ENCODE measurements around the gene SOHLH1.

SOHLH1 gene

DNA sequence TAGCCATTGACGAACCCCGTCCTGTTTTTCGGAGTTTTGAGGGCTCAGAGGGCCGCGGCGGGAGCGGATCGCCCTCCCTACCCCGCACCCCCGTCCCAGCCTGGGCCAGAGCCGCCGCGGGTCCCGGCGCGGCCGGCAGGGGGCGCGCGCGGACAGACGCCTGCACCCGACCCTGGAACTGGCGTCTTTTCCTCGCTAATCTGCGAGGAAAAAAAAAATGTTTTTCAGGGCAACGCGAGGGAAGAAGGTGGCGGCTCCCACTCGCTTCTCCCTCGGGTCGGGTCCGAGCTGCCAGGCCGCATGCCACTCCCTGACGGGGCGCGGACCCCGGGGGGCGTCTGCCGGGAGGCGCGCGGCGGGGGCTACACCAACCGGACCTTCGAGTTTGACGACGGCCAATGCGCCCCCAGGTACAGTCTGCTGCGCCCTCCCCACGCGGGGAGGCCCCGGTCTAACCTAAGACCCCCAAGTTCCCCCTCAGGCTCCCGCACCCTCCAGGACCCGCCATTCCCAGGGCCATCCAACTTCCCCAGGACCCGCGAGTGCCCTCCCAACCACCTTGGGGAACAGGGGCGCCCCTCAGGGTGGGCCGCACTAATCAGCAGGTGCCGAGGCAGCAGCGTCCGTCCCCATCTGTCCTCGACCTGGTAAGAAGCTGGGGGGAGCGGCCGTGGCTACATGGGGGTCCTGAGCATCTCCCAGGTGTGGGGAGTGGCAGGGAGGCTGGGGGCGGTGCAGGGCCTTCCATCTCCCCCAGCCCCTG, 2.9 kb upstream of the SOHLH1 start, which contains the start of gene KCNT1:
KCNT1 (plus strand) TSS at position 227 of the 763 bp plus-strand sequence; CDS start at position 301, 74 bp downstream.
- peak within 1 kb of the TSS; percentile 56 for H3K9ac ChIP-seq (ENCODE audit: low read depth, low read length)
- H3K9me3 ChIP-seq (ENCODE audit: control insufficient read depth, insufficient read depth, low read length), result no peaks in the 10 kb centered on the region
- no peaks in the 10 kb centered on the region for H3K36me3 ChIP-seq (ENCODE audit: insufficient read depth, low read length)
- H3K4me1 ChIP-seq (ENCODE audit: insufficient read depth, low read length), result no peaks in the 10 kb centered on the region

DNA sequence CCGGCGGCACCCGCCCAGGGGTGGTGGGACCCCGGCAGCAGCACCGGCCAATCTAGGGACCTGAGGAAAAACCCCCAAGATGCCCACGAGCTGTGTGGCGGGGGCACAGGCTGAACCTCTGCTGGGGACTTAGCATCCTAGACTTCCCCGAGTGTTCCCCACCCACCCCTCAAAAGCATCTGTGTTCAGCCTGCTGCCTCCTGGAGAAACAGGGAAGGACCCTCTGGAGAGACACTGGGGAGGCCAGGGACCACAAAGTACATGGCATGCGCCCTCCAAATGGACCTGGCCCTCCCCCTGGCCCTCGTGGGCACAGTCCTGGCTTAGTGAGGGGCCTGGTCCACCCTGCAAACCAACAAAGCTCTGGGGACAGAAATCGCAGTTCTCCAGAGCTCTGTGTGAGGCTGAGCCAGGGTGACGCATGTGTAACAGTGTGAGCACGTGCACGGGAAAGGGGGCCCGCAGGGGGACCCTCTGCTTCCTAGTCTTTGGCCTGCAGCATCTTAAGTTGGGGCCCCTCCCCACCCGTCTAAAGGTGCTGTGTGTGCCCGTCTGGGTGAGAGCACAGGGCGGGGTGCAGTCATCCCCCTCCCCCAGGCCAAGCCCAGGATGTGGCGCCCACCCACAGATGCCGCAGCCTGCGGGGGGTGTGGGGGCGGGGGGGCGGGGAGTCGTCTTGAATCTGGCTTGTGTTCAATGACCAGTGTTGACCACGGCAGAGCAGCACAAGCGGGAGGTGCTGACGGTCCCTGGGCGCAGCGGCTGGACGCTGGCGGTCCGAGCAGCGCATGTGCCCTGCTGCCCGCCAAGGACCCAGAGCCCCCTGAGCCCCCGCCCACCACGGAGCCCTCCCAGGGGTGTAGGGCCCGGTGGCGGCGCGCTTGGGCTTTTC, 2.0 kb upstream of the SOHLH1 start:
- H3K9me3 ChIP-seq (ENCODE audit: control insufficient read depth, insufficient read depth, low read length), result no peaks in the 10 kb centered on the region
- no peaks in the 10 kb centered on the region for H3K4me1 ChIP-seq (ENCODE audit: insufficient read depth, low read length)
- no peaks in the 10 kb centered on the region for H3K36me3 ChIP-seq (ENCODE audit: insufficient read depth, low read length)
- H3K9ac ChIP-seq (ENCODE audit: low read depth, low read length), result peak overlapping the region; percentile 56

DNA sequence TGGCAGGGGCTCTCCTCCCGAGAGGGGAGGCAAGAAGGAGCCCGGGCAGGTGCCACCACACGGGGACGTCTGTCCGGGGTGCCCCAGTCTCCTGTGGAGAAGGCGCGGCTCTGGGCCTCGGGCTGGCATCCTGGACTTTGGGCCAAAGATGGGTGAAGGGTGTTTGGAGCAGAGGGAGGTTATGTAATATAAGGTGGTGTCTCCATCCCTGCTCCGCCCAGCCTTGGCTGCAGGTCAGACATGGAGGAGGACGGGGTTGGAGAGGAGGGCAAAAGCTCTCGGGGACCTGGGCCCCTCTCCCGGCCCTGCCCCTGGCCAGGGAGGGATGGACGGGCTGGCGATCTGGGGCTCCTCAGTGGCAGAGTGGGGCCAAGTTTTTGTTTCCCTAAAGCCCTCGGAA, 1.2 kb upstream of the SOHLH1 start:
- Histone ChIP-seq H3K9me3 (ENCODE audit: control insufficient read depth, insufficient read depth, low read length) (no peaks in the 10 kb centered on the region), H3K9ac (ENCODE audit: low read depth, low read length) (no peak overlapping the region), H3K36me3 (ENCODE audit: insufficient read depth, low read length) (no peaks in the 10 kb centered on the region), H3K4me1 (ENCODE audit: insufficient read depth, low read length) (no peaks in the 10 kb centered on the region)

DNA sequence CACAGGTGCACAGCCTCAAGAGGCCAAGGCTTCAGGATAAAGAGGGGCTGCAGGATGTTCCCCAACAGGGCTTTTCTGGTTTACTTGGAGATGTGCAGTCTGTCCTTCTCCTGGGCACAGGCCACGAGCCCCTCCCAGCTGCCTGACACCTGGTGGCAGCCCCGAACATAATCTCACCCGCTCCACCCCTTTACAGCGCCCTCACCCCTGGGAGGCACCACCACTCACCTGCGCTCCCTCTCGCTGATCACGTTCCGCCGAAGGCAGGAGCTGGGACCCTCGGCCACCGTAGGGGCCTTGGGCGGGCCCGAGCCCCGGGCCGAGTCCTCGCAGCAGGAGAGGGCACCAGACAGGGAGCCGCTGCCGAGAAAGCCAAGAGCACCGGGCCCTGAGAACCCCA, 514 bp downstream of the SOHLH1 start:
- no peaks in the 10 kb centered on the region for H3K36me3 ChIP-seq (ENCODE audit: insufficient read depth, low read length)
- no peaks in the 10 kb centered on the region for H3K4me1 ChIP-seq (ENCODE audit: insufficient read depth, low read length)
- H3K9me3 ChIP-seq (ENCODE audit: control insufficient read depth, insufficient read depth, low read length), result no peaks in the 10 kb centered on the region
- no peak overlapping the region for H3K9ac ChIP-seq (ENCODE audit: low read depth, low read length)

DNA sequence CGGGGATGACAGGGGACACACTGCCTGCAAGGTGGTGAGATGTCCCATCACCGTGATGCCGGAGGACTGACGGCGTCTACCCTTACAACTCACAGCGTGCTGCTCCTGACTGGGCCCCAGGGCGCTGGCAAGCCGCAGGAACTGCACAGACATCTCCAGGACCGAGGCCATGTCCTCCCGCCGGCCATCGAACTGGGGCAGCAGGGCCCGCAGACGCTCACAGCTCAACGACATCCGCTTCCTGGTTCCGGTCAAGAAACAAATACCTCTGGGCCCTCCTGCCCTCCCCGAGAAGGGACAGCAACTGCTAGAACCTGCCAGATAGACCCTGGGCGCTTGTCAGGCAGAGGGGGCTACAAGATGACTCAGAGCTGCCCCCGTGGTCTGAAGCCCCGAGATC, 1.0 kb downstream of the SOHLH1 start:
- no peaks in the 10 kb centered on the region for H3K36me3 ChIP-seq (ENCODE audit: insufficient read depth, low read length)
- no peak overlapping the region for H3K9ac ChIP-seq (ENCODE audit: low read depth, low read length)
- H3K9me3 ChIP-seq (ENCODE audit: control insufficient read depth, insufficient read depth, low read length), result no peaks in the 10 kb centered on the region
- no peaks in the 10 kb centered on the region for H3K4me1 ChIP-seq (ENCODE audit: insufficient read depth, low read length)

DNA sequence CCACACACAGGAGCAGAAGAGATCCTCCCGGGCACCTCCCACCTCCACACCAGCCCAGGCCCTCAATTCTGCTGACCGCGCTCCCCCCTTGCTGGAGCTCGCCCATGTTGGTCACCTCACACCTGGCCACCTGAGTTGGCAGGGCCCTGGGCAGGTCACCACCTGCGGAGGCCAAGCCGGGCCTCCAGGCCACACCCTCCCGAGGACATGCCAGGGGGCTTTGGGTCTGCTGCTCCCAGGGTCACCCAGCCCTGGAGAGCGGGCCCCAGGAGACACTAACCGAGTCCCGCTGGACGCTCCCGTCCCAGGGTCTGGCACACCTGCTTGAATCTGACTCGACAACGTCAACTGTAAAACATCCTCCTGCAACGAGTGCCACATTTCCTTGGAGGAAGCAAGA, 2.1 kb downstream of the SOHLH1 start:
- Histone ChIP-seq H3K9me3 (ENCODE audit: control insufficient read depth, insufficient read depth, low read length) (no peaks in the 10 kb centered on the region), H3K9ac (ENCODE audit: low read depth, low read length) (no peak overlapping the region), H3K36me3 (ENCODE audit: insufficient read depth, low read length) (no peaks in the 10 kb centered on the region)

DNA sequence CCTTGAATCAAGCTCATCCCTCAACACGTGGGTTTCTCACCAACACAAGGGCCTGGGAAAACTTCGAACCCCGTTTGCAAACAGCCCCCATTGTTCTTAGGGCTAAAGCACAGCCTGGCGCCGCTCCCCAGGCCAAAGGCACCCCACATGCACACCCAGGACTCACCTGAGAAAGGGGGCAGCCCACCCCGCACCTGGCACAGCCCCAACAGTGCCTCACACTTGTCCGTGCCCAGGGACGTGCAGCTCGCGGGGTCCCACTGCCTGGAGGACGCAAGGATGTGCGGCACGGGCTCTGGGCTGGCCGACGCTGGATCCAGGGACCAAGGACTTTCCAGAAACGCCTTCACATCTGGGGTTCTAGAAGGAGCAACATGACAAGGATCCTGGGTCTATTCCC, 2.8 kb downstream of the SOHLH1 start:
- H3K4me1 ChIP-seq (ENCODE audit: insufficient read depth, low read length), result no peaks in the 10 kb centered on the region
- H3K9me3 ChIP-seq (ENCODE audit: control insufficient read depth, insufficient read depth, low read length), result no peaks in the 10 kb centered on the region
- H3K9ac ChIP-seq (ENCODE audit: low read depth, low read length), result no peak overlapping the region
- H3K36me3 ChIP-seq (ENCODE audit: insufficient read depth, low read length), result no peaks in the 10 kb centered on the region

More for the DNA sequence above, 2.1 kb downstream of the SOHLH1 start:
- no peaks in the 10 kb centered on the region for H3K4me1 ChIP-seq (ENCODE audit: insufficient read depth, low read length)

DNA sequence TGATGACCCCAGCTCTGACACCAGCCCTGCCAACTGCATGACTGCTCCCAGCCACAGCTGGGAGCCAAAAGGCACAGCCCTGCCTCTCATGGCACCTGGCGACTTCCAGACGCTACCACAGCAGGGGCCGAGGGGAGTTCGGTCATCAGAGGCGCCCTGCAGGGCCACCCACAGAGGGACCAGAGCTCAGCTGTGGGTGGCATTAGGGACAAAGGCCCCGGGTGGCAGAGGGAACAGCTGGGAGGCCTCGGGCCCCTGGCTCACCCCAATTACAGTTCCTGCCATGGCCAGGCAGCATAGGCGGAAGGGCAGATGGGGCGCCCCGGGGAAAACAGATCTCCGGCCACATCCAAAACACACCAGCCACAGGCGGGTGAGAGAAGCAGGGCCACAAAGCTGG, 3.6 kb downstream of the SOHLH1 start:
- Histone ChIP-seq H3K36me3 (ENCODE audit: insufficient read depth, low read length) (no peaks in the 10 kb centered on the region), H3K9ac (ENCODE audit: low read depth, low read length) (no peak overlapping the region), H3K4me1 (ENCODE audit: insufficient read depth, low read length) (no peaks in the 10 kb centered on the region), H3K9me3 (ENCODE audit: control insufficient read depth, insufficient read depth, low read length) (no peaks in the 10 kb centered on the region)

DNA sequence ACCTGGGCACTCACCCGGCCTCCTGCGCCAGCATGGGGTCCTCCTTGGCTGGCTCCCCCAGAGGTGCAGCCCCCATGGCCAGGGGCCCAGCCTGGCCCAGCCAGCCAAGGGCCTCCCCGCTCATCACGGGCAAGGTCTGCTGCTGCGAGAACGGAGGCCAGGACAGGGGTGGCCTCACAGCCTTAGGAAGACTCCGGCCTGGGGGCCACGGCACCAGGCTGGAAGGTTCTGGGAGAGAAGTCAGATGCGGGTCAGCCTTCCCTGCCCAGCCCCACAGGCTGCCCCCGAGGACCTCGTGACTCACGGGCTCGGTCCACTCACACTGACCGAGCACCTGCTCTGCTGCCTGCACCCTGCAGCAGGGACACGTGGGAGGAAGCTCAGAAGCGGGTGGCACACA, 4.2 kb downstream of the SOHLH1 start:
- H3K4me1 ChIP-seq (ENCODE audit: insufficient read depth, low read length), result no peaks in the 10 kb centered on the region

DNA sequence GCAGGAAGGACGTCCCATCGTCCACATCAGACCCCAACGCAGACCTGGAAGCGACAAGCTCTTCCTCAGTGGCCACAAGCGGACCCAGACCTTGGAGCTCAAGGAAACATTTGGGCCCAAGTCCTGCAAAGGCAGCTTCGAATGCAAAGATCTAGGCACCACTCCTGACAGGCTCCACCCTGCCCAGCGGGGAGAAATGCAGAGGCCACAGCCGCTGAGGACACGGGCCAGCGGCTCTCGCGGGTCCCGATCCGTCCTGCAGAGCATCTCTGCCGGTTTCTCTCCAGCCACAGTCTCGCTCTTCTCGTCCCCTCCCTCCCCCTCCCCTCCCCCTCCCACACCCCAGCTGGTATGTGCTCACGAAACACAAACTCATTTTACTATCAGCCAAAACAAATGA, 4.9 kb downstream of the SOHLH1 start:
- Histone ChIP-seq H3K9ac (ENCODE audit: low read depth, low read length) (no peak overlapping the region), H3K36me3 (ENCODE audit: insufficient read depth, low read length) (no peaks in the 10 kb centered on the region), H3K4me1 (ENCODE audit: insufficient read depth, low read length) (no peaks in the 10 kb centered on the region), H3K9me3 (ENCODE audit: control insufficient read depth, insufficient read depth, low read length) (no peaks in the 10 kb centered on the region)

More for the DNA sequence above, 4.2 kb downstream of the SOHLH1 start:
- no peaks in the 10 kb centered on the region for H3K36me3 ChIP-seq (ENCODE audit: insufficient read depth, low read length)
- H3K9me3 ChIP-seq (ENCODE audit: control insufficient read depth, insufficient read depth, low read length), result no peaks in the 10 kb centered on the region
- no peak overlapping the region for H3K9ac ChIP-seq (ENCODE audit: low read depth, low read length)

DNA sequence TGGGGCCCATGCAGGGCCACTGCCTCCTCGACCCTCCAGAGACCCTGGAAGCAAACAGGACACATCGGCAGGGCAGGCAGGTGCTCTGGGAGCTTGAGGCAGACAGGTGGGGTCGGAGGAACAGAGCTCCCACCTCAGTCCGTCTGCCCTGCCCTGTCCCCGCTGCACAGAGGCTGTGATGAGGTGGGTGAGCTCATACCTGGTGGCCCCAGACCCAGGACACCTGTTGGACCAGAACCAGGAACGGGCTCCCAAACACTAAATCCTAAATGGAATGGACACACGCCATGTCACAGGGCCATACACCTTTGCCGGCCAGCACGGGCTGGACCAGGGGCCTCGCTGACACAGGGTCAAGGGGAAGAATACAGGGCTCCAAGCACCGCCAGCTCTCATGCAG, 5.5 kb downstream of the SOHLH1 start:
- H3K4me1 ChIP-seq (ENCODE audit: insufficient read depth, low read length), result no peaks in the 10 kb centered on the region
- no peak overlapping the region for H3K9ac ChIP-seq (ENCODE audit: low read depth, low read length)
- H3K9me3 ChIP-seq (ENCODE audit: control insufficient read depth, insufficient read depth, low read length), result no peaks in the 10 kb centered on the region
- no peaks in the 10 kb centered on the region for H3K36me3 ChIP-seq (ENCODE audit: insufficient read depth, low read length)

DNA sequence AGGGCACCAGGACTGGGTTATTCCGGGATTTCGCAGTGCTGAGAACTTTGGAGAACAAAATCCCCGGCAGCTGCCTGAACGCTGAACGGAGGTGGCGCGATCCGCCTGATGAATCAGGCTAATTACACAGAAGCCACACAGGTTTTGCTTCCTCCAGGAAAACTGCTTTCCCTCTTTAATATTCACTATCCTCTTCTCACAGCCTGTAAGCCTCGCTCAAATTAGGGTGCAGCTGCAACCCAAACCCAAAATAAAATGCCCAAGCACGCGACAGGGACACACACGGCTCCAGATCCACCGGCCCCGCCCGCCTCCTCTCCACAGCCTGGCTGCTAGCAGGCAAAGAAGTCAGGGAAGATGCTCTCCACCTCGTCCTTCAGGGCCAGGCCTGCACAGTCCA, 6.0 kb downstream of the SOHLH1 start:
- H3K4me1 ChIP-seq (ENCODE audit: insufficient read depth, low read length), result no peaks in the 10 kb centered on the region
- no peaks in the 10 kb centered on the region for H3K9me3 ChIP-seq (ENCODE audit: control insufficient read depth, insufficient read depth, low read length)
- no peak overlapping the region for H3K9ac ChIP-seq (ENCODE audit: low read depth, low read length)
- H3K36me3 ChIP-seq (ENCODE audit: insufficient read depth, low read length), result no peaks in the 10 kb centered on the region

DNA sequence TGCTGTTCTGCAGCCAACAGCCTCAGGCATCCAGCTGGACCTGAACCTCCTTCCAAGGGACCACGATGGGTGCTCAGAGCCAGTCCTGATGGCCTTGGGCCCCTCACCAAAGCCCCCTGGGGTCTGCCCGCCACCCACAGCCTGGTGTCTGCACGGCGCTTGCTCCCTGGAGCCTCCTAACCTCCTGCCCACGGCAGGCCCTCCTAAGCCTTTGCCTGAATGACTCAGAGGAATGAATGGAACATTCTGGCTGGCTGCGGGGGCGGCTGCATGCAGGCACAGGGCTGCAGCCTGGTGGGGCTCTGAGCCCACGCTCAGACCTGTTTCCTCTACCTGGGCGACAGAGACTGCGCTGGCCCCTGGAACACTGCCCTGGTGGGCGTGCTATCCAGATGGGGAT, 6.9 kb downstream of the SOHLH1 start:
- Histone ChIP-seq H3K9ac (ENCODE audit: low read depth, low read length) (no peak overlapping the region), H3K9me3 (ENCODE audit: control insufficient read depth, insufficient read depth, low read length) (no peaks in the 10 kb centered on the region), H3K36me3 (ENCODE audit: insufficient read depth, low read length) (no peaks in the 10 kb centered on the region), H3K4me1 (ENCODE audit: insufficient read depth, low read length) (no peaks in the 10 kb centered on the region)

DNA sequence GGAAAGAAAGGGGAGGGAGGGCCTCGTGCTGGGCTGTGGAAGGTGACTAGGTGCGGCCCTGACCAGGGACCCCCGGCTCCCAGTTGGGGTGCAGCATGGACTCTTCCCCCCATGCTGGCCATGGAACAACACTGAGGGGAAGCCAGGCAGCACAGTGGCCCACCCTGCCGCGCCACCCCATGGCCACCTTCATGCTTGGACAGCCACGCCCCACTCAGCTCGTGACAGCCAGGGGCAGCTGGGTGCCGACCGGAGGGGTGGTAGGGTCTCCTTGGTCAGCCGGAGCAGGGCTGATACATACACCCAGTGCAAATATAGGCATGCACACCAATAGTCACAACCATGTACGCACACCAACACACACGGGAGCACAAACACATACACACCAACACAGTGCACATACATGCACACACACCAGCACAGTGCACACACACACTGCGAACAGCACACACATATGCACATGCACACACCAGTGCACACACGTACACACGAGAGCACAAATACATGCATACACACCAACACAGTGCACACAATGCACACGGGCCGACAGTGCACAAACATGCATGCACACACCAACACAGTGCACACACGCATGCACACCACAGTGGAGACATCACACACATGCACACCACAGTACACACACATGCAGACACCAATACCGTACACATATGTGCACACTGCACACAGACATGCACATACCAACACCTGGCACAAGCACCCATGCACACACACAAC, 8.3 kb downstream of the SOHLH1 start:
- H3K9me3 ChIP-seq (ENCODE audit: control insufficient read depth, insufficient read depth, low read length), result no peaks in the 10 kb centered on the region
- no peaks in the 10 kb centered on the region for H3K36me3 ChIP-seq (ENCODE audit: insufficient read depth, low read length)
- no peaks in the 10 kb centered on the region for H3K4me1 ChIP-seq (ENCODE audit: insufficient read depth, low read length)
- H3K9ac ChIP-seq (ENCODE audit: low read depth, low read length), result no peak overlapping the region
